H1 (cell line): Measurements from ENCODE around the gene DCAF4L1. TPM values are rescaled to one million over a fixed set of nuclear protein-coding genes. Genes with fewer than 3 reads are reported as not detected.

Experiments
- CTCF ChIA-PET: fragments of 300-600 bp; sonication (Branson Sonifier 250); formaldehyde crosslinking; loops from one replicate; lab custom pipeline; 2021; ENCODE audit not compliant: partially characterized antibody; lab: Charles Lee
- POLR2A ChIA-PET: fragments of 300-600 bp; sonication (Branson Sonifier 250); formaldehyde crosslinking; loops from one replicate; lab custom pipeline; 2021; ENCODE audit warnings: inconsistent platforms; ENCODE audit not compliant: partially characterized antibody; lab: Charles Lee
- DNase-seq, 2 experiments: peaks; one replicate each; pipeline versions ENCODE4 v3.0.0 to v3.0.0-alpha.2; 2010 to 2022; ENCODE audit warnings: low spot score in 2 of 2, low read depth in 1 of 2, mixed read lengths in 1 of 2
- FAIRE-seq: peaks from 2 replicates; lab custom pipeline; 2011; peaks lifted over from hg19 to GRCh38; lab: Jason Lieb, UNC
- H2AFZ ChIP-seq: 2 replicates; pipeline ENCODE4 v1.8.1; 2012; ENCODE audit warnings: low read length, inconsistent platforms
- H2AK5ac ChIP-seq: 2 replicates; pipeline ENCODE4 v1.6.1; 2013; ENCODE audit warnings: low read depth, low read length
- H2BK120ac ChIP-seq: replicated peaks from 2 replicates; pipeline ENCODE3; 2013; ENCODE audit warnings: low read depth, low read length, inconsistent platforms
- H2BK12ac ChIP-seq: 2 replicates; pipeline ENCODE4 v1.6.1; 2013; ENCODE audit warnings: low read depth, low read length
- H2BK15ac ChIP-seq: 2 replicates; pipeline ENCODE4 v1.6.1; 2013; ENCODE audit warnings: low read length
- H2BK20ac ChIP-seq: 2 replicates; pipeline ENCODE4 v1.6.1; 2013; ENCODE audit warnings: low read length
- H2BK5ac ChIP-seq: 2 replicates; pipeline ENCODE4 v1.6.1; 2013; ENCODE audit warnings: low read depth, low read length
- H3K14ac ChIP-seq: 2 replicates; pipeline ENCODE4 v1.6.1; 2013; ENCODE audit warnings: inconsistent platforms; ENCODE audit not compliant: insufficient read length
- H3K18ac ChIP-seq: 2 replicates; pipeline ENCODE4 v1.6.1; 2013; ENCODE audit warnings: low read length; ENCODE audit errors: extremely low read depth
- H3K23ac ChIP-seq: 2 replicates; pipeline ENCODE4 v1.6.1; 2013; ENCODE audit warnings: inconsistent platforms; ENCODE audit not compliant: insufficient read length
- H3K23me2 ChIP-seq: 2 replicates; pipeline ENCODE4 v1.6.1; 2013; ENCODE audit warnings: low read depth, low read length
- H3K27ac ChIP-seq: 2 replicates; pipeline ENCODE4 v1.6.1; 2011; ENCODE audit warnings: low read depth, low read length, inconsistent platforms
- H3K27me3 ChIP-seq, 4 experiments: replicated peaks in 1 of 4; 1 replicate in 1 of 4; 2 replicates in 3 of 4; pipeline versions ENCODE4 v1.6.1 to v1.8.1; 2011 to 2013; ENCODE audit warnings: low read length in 3 of 4, mild to moderate bottlenecking in 3 of 4, inconsistent platforms in 2 of 4, mixed read lengths in 2 of 4, moderate library complexity in 1 of 4; ENCODE audit not compliant: control insufficient read depth in 3 of 4, insufficient read depth in 3 of 4; ENCODE audit errors: extremely low read depth in 1 of 4
- H3K36me3 ChIP-seq, 4 experiments: 2 replicates each; pipeline versions ENCODE4 v1.6.1 to v1.8.1; 2011 to 2013; ENCODE audit warnings: mild to moderate bottlenecking in 4 of 4, low read length in 3 of 4, moderate library complexity in 2 of 4, control low read depth in 1 of 4, inconsistent platforms in 1 of 4; ENCODE audit not compliant: insufficient read depth in 4 of 4, control insufficient read depth in 2 of 4
- H3K4ac ChIP-seq: replicated peaks from 2 replicates; pipeline ENCODE3; 2013; ENCODE audit warnings: low read length, low read depth, mixed read lengths, inconsistent platforms; ENCODE audit not compliant: insufficient read length
- H3K4me1 ChIP-seq, 4 experiments: replicated peaks in 1 of 4; 1 replicate in 1 of 4; 2 replicates in 3 of 4; pipeline versions ENCODE4 v1.6.1 to v1.8.1; 2011 to 2013; ENCODE audit warnings: low read length in 3 of 4, inconsistent platforms in 2 of 4, mixed read lengths in 1 of 4; ENCODE audit not compliant: insufficient read depth in 4 of 4, control insufficient read depth in 3 of 4
- H3K4me2 ChIP-seq, 2 experiments: 2 replicates each; pipeline versions ENCODE4 v1.6.1 to v1.8.1; 2011 to 2013; ENCODE audit warnings: low read depth in 2 of 2, low read length in 2 of 2, control low read depth in 1 of 2, inconsistent platforms in 1 of 2, mild to moderate bottlenecking in 1 of 2; ENCODE audit not compliant: insufficient read depth in 1 of 2
- H3K4me3 ChIP-seq, 4 experiments: fragments of 200-600, 300-600 bp in 1 of 4; sonication (generic), shearing (Covaris generic), sonication (Bioruptor Twin) in 1 of 4; 2 replicates each; pipeline versions ENCODE4 v1.5.1 to v1.8.1; 2011 to 2016; ENCODE audit warnings: low read length in 4 of 4, low read depth in 3 of 4, control low read depth in 2 of 4, inconsistent platforms in 2 of 4, mild to moderate bottlenecking in 2 of 4, mixed read lengths in 1 of 4, moderate library complexity in 1 of 4; ENCODE audit not compliant: insufficient read depth in 2 of 4; ENCODE audit errors: extremely low read depth in 1 of 4
- H3K56ac ChIP-seq: replicated peaks from 2 replicates; pipeline ENCODE3; 2013; ENCODE audit warnings: low read depth, mild to moderate bottlenecking, mixed read lengths, low read length, inconsistent platforms; ENCODE audit not compliant: insufficient read length
- H3K79me1 ChIP-seq: 2 replicates; pipeline ENCODE4 v1.6.1; 2013; ENCODE audit warnings: low read depth, low read length, control low read depth
- H3K79me2 ChIP-seq, 2 experiments: 2 replicates each; pipeline versions ENCODE4 v1.6.1 to v1.8.1; 2012 to 2013; ENCODE audit warnings: low read length in 2 of 2, mild to moderate bottlenecking in 2 of 2, inconsistent platforms in 1 of 2; ENCODE audit not compliant: insufficient read depth in 2 of 2, control insufficient read depth in 1 of 2
- H3K9ac ChIP-seq, 4 experiments: replicated peaks in 1 of 4; 1 replicate in 1 of 4; 2 replicates in 3 of 4; pipeline versions ENCODE4 v1.6.1 to v1.8.1; 2011 to 2013; ENCODE audit warnings: low read depth in 3 of 4, low read length in 3 of 4, control low read depth in 2 of 4, mild to moderate bottlenecking in 2 of 4, moderate library complexity in 2 of 4, inconsistent platforms in 1 of 4; ENCODE audit errors: extremely low read depth in 1 of 4
- H3K9me3 ChIP-seq, 2 experiments: 2 replicates each; pipeline versions ENCODE4 v1.6.1 to v1.8.1; 2012 to 2013; ENCODE audit warnings: mild to moderate bottlenecking in 2 of 2, moderate library complexity in 2 of 2, control low read depth in 1 of 2, inconsistent platforms in 1 of 2, low read depth in 1 of 2, low read length in 1 of 2, mixed read lengths in 1 of 2; ENCODE audit not compliant: insufficient read depth in 2 of 2
- H4K20me1 ChIP-seq, 2 experiments: replicated peaks in 1 of 2; 2 replicates each; pipeline versions ENCODE3 to v1.8.1; 2011 to 2013; ENCODE audit warnings: inconsistent platforms in 2 of 2, low read length in 2 of 2, mild to moderate bottlenecking in 1 of 2; ENCODE audit not compliant: insufficient read depth in 2 of 2, control insufficient read depth in 1 of 2
- H4K5ac ChIP-seq: 2 replicates; pipeline ENCODE4 v1.6.1; 2013; ENCODE audit warnings: low read length, low read depth, mixed read lengths, inconsistent platforms; ENCODE audit not compliant: insufficient read length
- H4K8ac ChIP-seq: 2 replicates; pipeline ENCODE4 v1.8.0; 2013; ENCODE audit warnings: mild to moderate bottlenecking, moderate library complexity, low read length, inconsistent platforms; ENCODE audit not compliant: insufficient read depth; ENCODE audit errors: extremely low read depth
- H4K91ac ChIP-seq: replicated peaks from 2 replicates; pipeline ENCODE3; 2013; ENCODE audit warnings: low read length, mixed read lengths, inconsistent platforms; ENCODE audit not compliant: insufficient read length
- ATF3 ChIP-seq: IDR thresholded peaks from 2 replicates; pipeline ENCODE4 v1.6.1; 2011; ENCODE audit warnings: low read depth, mild to moderate bottlenecking, low read length; ENCODE audit not compliant: insufficient read depth
- CBX8 ChIP-seq: fragments of 300-800, 300-1000 bp; sonication (generic); IDR thresholded peaks from 2 replicates; pipeline ENCODE4 v1.7.1; 2016; ENCODE audit warnings: low read depth, low read length, borderline replicate concordance
- EZH2 ChIP-seq: fragments of 200-600 bp; sonication (generic); IDR thresholded peaks from 2 replicates; pipeline ENCODE4 v1.7.1; 2012; ENCODE audit warnings: low read depth, mild to moderate bottlenecking, moderate library complexity, low read length, inconsistent platforms; ENCODE audit not compliant: severe bottlenecking
- GTF2F1 ChIP-seq: IDR thresholded peaks from 2 replicates; pipeline ENCODE4 v1.6.1; 2012; ENCODE audit warnings: low read depth, low read length, improper control_type of control experiment, borderline replicate concordance
- MAFK ChIP-seq: IDR thresholded peaks from 2 replicates; pipeline ENCODE4 v1.6.1; 2012; ENCODE audit warnings: low read depth, mild to moderate bottlenecking, improper control_type of control experiment, low read length
- POLR2A ChIP-seq, 2 experiments: IDR thresholded peaks; 1 replicate in 1 of 2; 2 replicates in 1 of 2; pipeline ENCODE4 v1.6.1; 2011; ENCODE audit warnings: low read depth in 2 of 2, low read length in 2 of 2, mild to moderate bottlenecking in 2 of 2; ENCODE audit errors: control extremely low read depth in 1 of 2
- RFX5 ChIP-seq: IDR thresholded peaks from 2 replicates; pipeline ENCODE4 v1.6.1; 2011; ENCODE audit warnings: low read depth, low read length, improper control_type of control experiment, borderline replicate concordance
- SIRT6 ChIP-seq: IDR thresholded peaks from one replicate; pipeline ENCODE4 v1.7.1; 2012; ENCODE audit warnings: low read length, inconsistent platforms
- SIX5 ChIP-seq: IDR thresholded peaks from 2 replicates; pipeline ENCODE4 v1.6.1; 2011; ENCODE audit warnings: mild to moderate bottlenecking, low read depth, low read length
- SUZ12 ChIP-seq: fragments of 200-600 bp; sonication (generic); IDR thresholded peaks from 2 replicates; pipeline ENCODE4 v1.6.1; 2012; ENCODE audit warnings: mild to moderate bottlenecking, inconsistent platforms, low read length, moderate library complexity, mixed read lengths
- TEAD4 ChIP-seq: IDR thresholded peaks from 2 replicates; pipeline ENCODE4 v1.6.1; 2012; ENCODE audit warnings: low read depth, low read length, inconsistent platforms, mixed read lengths
- polyA plus RNA-seq, 7 experiments: library from polyadenylated mRNA; depleted of rRNA in 3 of 7; stranded (reverse) in 5 of 7; unstranded in 2 of 7; fragments of >200 nt in 5 of 7; fragments of 200-250 nt in 2 of 7; gene quantifications; 1 replicate in 5 of 7; 2 replicates in 1 of 7; 4 replicates in 1 of 7; pipeline versions ENCODE4 v1.2.1 to v1.2.3, GENCODE V29; 2011 to 2013; ENCODE audit warnings: missing spikeins in 2 of 7, mixed read lengths in 2 of 7
- total RNA-seq: library from RNA; stranded (reverse); fragmentation: NEBNext Ultra II Directional; extraction: Animal tissue kit (Norgen Biotek cat#: 25700); gene quantifications from 2 replicates; pipeline ENCODE4 v1.2.1, GENCODE V29; 2021
- TF ChIP-seq, protein P1 (sequence below): IDR thresholded peaks from 2 replicates; pipeline ENCODE4 v1.6.1; 2012; ENCODE audit warnings: inconsistent platforms
- TF ChIP-seq, protein P2 (sequence below), 3 experiments: IDR thresholded peaks; 1 replicate in 2 of 3; 2 replicates in 1 of 3; pipeline versions ENCODE4 v1.5.1 to v1.6.1; 2011; ENCODE audit warnings: low read length in 3 of 3, mild to moderate bottlenecking in 3 of 3, inconsistent platforms in 2 of 3, low read depth in 1 of 3, moderate library complexity in 1 of 3; ENCODE audit not compliant: insufficient read depth in 1 of 3; ENCODE audit errors: control extremely low read depth in 1 of 3

The DCAF4L1 gene
- total and polyA plus RNA-seq, 2 of the 8 experiments (the other 6 are each of a cell fraction or from before 2014, with no cell fraction given), result 0.06 to 0.15 TPM

- no peak overlapping the region for H3K9ac ChIP-seq
- H3K79me1 ChIP-seq, result peaks cover 3% of the 10 kb centered on the region; the same call in 1 of the 2 replicates
- no peak overlapping the region for H3K4me2 ChIP-seq
- H2BK15ac ChIP-seq, result no peak overlapping the region
- no peak overlapping the region for H4K5ac ChIP-seq
- H2AK5ac ChIP-seq, result no peak overlapping the region
- no peak overlapping the region for H3K18ac ChIP-seq
- H3K56ac ChIP-seq, result no peak overlapping the region
- no peak overlapping the region for H2BK20ac ChIP-seq
- no peak for FAIRE-seq
- no peak overlapping the region for H3K27ac ChIP-seq
- no peak overlapping the region for H2BK5ac ChIP-seq
- H3K9me3 ChIP-seq, result no peaks in the 10 kb centered on the region
- no peak overlapping the region for H4K91ac ChIP-seq
- no peak overlapping the region for H3K4me3 ChIP-seq
- no peak overlapping the region for H3K23ac ChIP-seq
- H3K79me2 ChIP-seq, result peaks cover 0 to 55% of the 10 kb centered on the region in 2 experiments; a peak in 2 of 4 replicates
- no peak overlapping the region for H3K4ac ChIP-seq
- no peak overlapping the region for H2BK12ac ChIP-seq
- no peak overlapping the region for H4K8ac ChIP-seq
- H3K27me3 ChIP-seq, result no peaks in the 10 kb centered on the region
- peaks cover 0 to 9% (median 1%) of the 10 kb centered on the region in 4 experiments; a peak in 3 of 8 replicates for H3K36me3 ChIP-seq
- DNase-seq, result no peak
- no peak overlapping the region for H2BK120ac ChIP-seq
- peaks cover 0 to 3% of the 10 kb centered on the region in 2 experiments for H4K20me1 ChIP-seq
- H3K14ac ChIP-seq, result no peak overlapping the region
- no peak overlapping the region for H2AFZ ChIP-seq
- POLR2A ChIA-PET, result no interaction called here
- H3K4me1 ChIP-seq, result no peaks in the 10 kb centered on the region
- H3K23me2 ChIP-seq, result no peaks in the 10 kb centered on the region
- CTCF ChIA-PET, result no interaction called here
- TF ChIP-seq SUZ12, result no peak
- TF ChIP-seq, protein P1, sequence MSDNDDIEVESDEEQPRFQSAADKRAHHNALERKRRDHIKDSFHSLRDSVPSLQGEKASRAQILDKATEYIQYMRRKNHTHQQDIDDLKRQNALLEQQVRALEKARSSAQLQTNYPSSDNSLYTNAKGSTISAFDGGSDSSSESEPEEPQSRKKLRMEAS, result no peak
- TF ChIP-seq, protein P2, sequence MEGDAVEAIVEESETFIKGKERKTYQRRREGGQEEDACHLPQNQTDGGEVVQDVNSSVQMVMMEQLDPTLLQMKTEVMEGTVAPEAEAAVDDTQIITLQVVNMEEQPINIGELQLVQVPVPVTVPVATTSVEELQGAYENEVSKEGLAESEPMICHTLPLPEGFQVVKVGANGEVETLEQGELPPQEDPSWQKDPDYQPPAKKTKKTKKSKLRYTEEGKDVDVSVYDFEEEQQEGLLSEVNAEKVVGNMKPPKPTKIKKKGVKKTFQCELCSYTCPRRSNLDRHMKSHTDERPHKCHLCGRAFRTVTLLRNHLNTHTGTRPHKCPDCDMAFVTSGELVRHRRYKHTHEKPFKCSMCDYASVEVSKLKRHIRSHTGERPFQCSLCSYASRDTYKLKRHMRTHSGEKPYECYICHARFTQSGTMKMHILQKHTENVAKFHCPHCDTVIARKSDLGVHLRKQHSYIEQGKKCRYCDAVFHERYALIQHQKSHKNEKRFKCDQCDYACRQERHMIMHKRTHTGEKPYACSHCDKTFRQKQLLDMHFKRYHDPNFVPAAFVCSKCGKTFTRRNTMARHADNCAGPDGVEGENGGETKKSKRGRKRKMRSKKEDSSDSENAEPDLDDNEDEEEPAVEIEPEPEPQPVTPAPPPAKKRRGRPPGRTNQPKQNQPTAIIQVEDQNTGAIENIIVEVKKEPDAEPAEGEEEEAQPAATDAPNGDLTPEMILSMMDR (IDR thresholded peaks at IDR 0.05; ENCODE audit: control extremely low read depth in 1 of 3, insufficient read depth in 1 of 3, low read depth in 1 of 3, low read length in 3 of 3), result no peak
- no peak for TF ChIP-seq EZH2
- TF ChIP-seq ATF3, result no peak
- no peak for TF ChIP-seq SIX5
- TF ChIP-seq MAFK, result no peak
- no peak for TF ChIP-seq RFX5
- no peak for TF ChIP-seq TEAD4
- TF ChIP-seq POLR2A (IDR thresholded peaks at IDR 0.05; ENCODE audit: control extremely low read depth in 1 of 2, low read depth in 2 of 2, low read length in 2 of 2), result no peak
- no peak for TF ChIP-seq GTF2F1
- TF ChIP-seq SIRT6, result no peak
- no peak for TF ChIP-seq CBX8
These were observed 17.8 kb downstream of the DCAF4L1 start for GRCh38 chr4:41999321-41999720.
